GM12878 (cell line): ENCODE results near the gene PSMB5. TPM values are rescaled to one million over a fixed set of nuclear protein-coding genes. Genes with fewer than 3 reads are reported as not detected.

Experiments used
- BACH1 ChIP-seq: fragments of 450-650 bp; IDR thresholded peaks from 2 replicates; pipeline ENCODE4 v1.6.1; 2017; ENCODE audit warnings: mild to moderate bottlenecking, borderline replicate concordance
- CBFB ChIP-seq: IDR thresholded peaks from 2 replicates; pipeline ENCODE4 v1.6.1; 2016; ENCODE audit warnings: antibody characterized with exemption, low read depth
- CBX5 ChIP-seq: sonication (generic); IDR thresholded peaks from 2 replicates; pipeline ENCODE4 v1.6.1; 2016; ENCODE audit warnings: low read depth, moderate library complexity, mild to moderate bottlenecking, inconsistent platforms
- CREM ChIP-seq: IDR thresholded peaks from 2 replicates; pipeline ENCODE4 v1.6.1; 2014; ENCODE audit warnings: antibody characterized with exemption, low read depth
- DPF2 ChIP-seq: fragments of 450-650 bp; IDR thresholded peaks from 2 replicates; pipeline ENCODE4 v1.6.1; 2017; ENCODE audit warnings: mild to moderate bottlenecking
- E2F4 ChIP-seq: IDR thresholded peaks from 2 replicates; pipeline ENCODE4 v1.6.1; 2012; ENCODE audit warnings: low read depth, low read length, improper control_type of control experiment
- ETV6 ChIP-seq, 2 experiments: fragments of 450-650 bp in 1 of 2; IDR thresholded peaks in 1 of 2; conservative IDR thresholded peaks in 1 of 2; 2 replicates each; pipeline ENCODE4 v1.6.1; 2014; ENCODE audit warnings: antibody characterized with exemption in 1 of 2, borderline replicate concordance in 1 of 2, low read depth in 1 of 2, mild to moderate bottlenecking in 1 of 2, moderate library complexity in 1 of 2
- FOS ChIP-seq: IDR thresholded peaks from 3 replicates; pipeline ENCODE4 v1.6.1; 2011; ENCODE audit warnings: borderline replicate concordance; ENCODE audit not compliant: insufficient read length; ENCODE audit errors: extremely low read depth
- HDAC6 ChIP-seq: fragments of 200-600 bp; sonication (generic); IDR thresholded peaks from one replicate; pipeline ENCODE4 v1.8.0; 2017; ENCODE audit warnings: antibody characterized with exemption; ENCODE audit not compliant: unreplicated experiment
- IKZF2 ChIP-seq, 2 experiments: fragments of 450-650 bp; IDR thresholded peaks; 2 replicates each; pipeline ENCODE4 v1.6.1; 2017; ENCODE audit warnings: mild to moderate bottlenecking in 2 of 2, moderate library complexity in 2 of 2
- KDM1A ChIP-seq: fragments of 200-600 bp; sonication (generic); IDR thresholded peaks from 2 replicates; pipeline ENCODE4 v1.6.1; 2016; ENCODE audit warnings: borderline replicate concordance
- LARP7 ChIP-seq: fragments of 450-650 bp; IDR thresholded peaks from 2 replicates; pipeline ENCODE4 v1.6.1; 2017; ENCODE audit warnings: mild to moderate bottlenecking
- MEF2A ChIP-seq: IDR thresholded peaks from 2 replicates; pipeline ENCODE4 v1.6.1; 2011; ENCODE audit warnings: low read depth, mild to moderate bottlenecking, low read length, moderate library complexity; ENCODE audit not compliant: insufficient read depth
- MEF2B ChIP-seq: fragments of 450-650 bp; IDR thresholded peaks from 2 replicates; pipeline ENCODE4 v1.6.1; 2018; ENCODE audit warnings: mild to moderate bottlenecking, moderate library complexity; ENCODE audit not compliant: partially characterized antibody, poor library complexity, severe bottlenecking
- NR2C2 ChIP-seq: IDR thresholded peaks from 2 replicates; pipeline ENCODE4 v1.6.1; 2011; ENCODE audit warnings: borderline replicate concordance, low read depth; ENCODE audit not compliant: control insufficient read depth, insufficient read length
- PAX8 ChIP-seq: fragments of 450-650 bp; IDR thresholded peaks from 2 replicates; pipeline ENCODE4 v1.6.1; 2017; ENCODE audit warnings: mild to moderate bottlenecking, moderate library complexity
- POLR2AphosphoS5 ChIP-seq: IDR thresholded peaks from 2 replicates; pipeline ENCODE4 v1.6.1; 2011; ENCODE audit warnings: mild to moderate bottlenecking, low read length, inconsistent platforms
- SMAD5 ChIP-seq: IDR thresholded peaks from 2 replicates; pipeline ENCODE4 v1.6.1; 2016; ENCODE audit warnings: antibody characterized with exemption, low read depth
- TCF12 ChIP-seq: IDR thresholded peaks from 2 replicates; pipeline ENCODE4 v1.6.1; 2011; ENCODE audit warnings: low read depth, mild to moderate bottlenecking, low read length
- YBX1 ChIP-seq: fragments of 450-650 bp; IDR thresholded peaks from 2 replicates; pipeline ENCODE4 v1.6.1; 2016; ENCODE audit warnings: antibody characterized with exemption
- ZNF217 ChIP-seq: fragments of 450-650 bp; IDR thresholded peaks from 2 replicates; pipeline ENCODE4 v1.6.1; 2017; ENCODE audit warnings: antibody characterized with exemption, mild to moderate bottlenecking
- ZNF687 ChIP-seq: fragments of 450-650 bp; IDR thresholded peaks from 2 replicates; pipeline ENCODE4 v1.6.1; 2017; ENCODE audit warnings: mild to moderate bottlenecking, moderate library complexity
- polyA plus RNA-seq, 11 experiments: library from polyadenylated mRNA; depleted of rRNA in 4 of 11; unstranded in 6 of 11; stranded (reverse) in 5 of 11; fragments of >200 nt; fragmentation: Nextera tagmentation in 4 of 11; fragmentation: Illumina TruSeq in 1 of 11; extraction: Ambion mirVana in 4 of 11; extraction: Trizol in 1 of 11; gene quantifications; 1 replicate in 1 of 11; 2 replicates in 10 of 11; pipeline versions ENCODE4 v1.2.1 to v1.2.3, GENCODE V29; 2011 to 2016; ENCODE audit warnings: inconsistent platforms in 2 of 11, missing spikeins in 2 of 11, low read depth in 1 of 11
- total RNA-seq, 4 experiments: library from RNA; depleted of rRNA in 3 of 4; stranded (reverse); fragments of >200 nt in 3 of 4; fragmentation: Illumina TruSeq in 1 of 4; extraction: Trizol in 1 of 4; gene quantifications; 2 replicates each; pipeline versions ENCODE4 v1.2.1 to v1.2.3, GENCODE V29; 2013 to 2021
- TF ChIP-seq, protein P1 (sequence below): fragments of 150-350 bp; IDR thresholded peaks from 2 replicates; pipeline ENCODE4 v1.6.1; 2016; ENCODE audit warnings: low read depth, low read length

The PSMB5 gene
- total and polyA plus RNA-seq, 10 of the 15 experiments (the other 5 are each of a cell fraction or from before 2014, with no cell fraction given): 84.5 to 802 (median 144) TPM

- TF ChIP-seq ETV6 (conservative IDR thresholded peaks at IDR 0.05 in 1 of 2, IDR thresholded peaks at IDR 0.05 in 1 of 2; ENCODE audit: borderline replicate concordance in 1 of 2, low read depth in 1 of 2): no peak
- no peak for TF ChIP-seq KDM1A
- peak; percentile 75 for TF ChIP-seq E2F4
- no peak for TF ChIP-seq ZNF217
- no peak for TF ChIP-seq CBX5
- peak; percentile 89 for TF ChIP-seq POLR2AphosphoS5
- no peak for TF ChIP-seq PAX8
- no peak for TF ChIP-seq TCF12
- no peak for TF ChIP-seq IKZF2 (IDR thresholded peaks at IDR 0.05)
- no peak for TF ChIP-seq NR2C2
- no peak for TF ChIP-seq HDAC6
- no peak for TF ChIP-seq ZNF687
- TF ChIP-seq LARP7: no peak
- TF ChIP-seq YBX1: no peak
- TF ChIP-seq CBFB: peak; percentile 62
- TF ChIP-seq DPF2: no peak
- no peak for TF ChIP-seq MEF2A
- TF ChIP-seq, protein P1, sequence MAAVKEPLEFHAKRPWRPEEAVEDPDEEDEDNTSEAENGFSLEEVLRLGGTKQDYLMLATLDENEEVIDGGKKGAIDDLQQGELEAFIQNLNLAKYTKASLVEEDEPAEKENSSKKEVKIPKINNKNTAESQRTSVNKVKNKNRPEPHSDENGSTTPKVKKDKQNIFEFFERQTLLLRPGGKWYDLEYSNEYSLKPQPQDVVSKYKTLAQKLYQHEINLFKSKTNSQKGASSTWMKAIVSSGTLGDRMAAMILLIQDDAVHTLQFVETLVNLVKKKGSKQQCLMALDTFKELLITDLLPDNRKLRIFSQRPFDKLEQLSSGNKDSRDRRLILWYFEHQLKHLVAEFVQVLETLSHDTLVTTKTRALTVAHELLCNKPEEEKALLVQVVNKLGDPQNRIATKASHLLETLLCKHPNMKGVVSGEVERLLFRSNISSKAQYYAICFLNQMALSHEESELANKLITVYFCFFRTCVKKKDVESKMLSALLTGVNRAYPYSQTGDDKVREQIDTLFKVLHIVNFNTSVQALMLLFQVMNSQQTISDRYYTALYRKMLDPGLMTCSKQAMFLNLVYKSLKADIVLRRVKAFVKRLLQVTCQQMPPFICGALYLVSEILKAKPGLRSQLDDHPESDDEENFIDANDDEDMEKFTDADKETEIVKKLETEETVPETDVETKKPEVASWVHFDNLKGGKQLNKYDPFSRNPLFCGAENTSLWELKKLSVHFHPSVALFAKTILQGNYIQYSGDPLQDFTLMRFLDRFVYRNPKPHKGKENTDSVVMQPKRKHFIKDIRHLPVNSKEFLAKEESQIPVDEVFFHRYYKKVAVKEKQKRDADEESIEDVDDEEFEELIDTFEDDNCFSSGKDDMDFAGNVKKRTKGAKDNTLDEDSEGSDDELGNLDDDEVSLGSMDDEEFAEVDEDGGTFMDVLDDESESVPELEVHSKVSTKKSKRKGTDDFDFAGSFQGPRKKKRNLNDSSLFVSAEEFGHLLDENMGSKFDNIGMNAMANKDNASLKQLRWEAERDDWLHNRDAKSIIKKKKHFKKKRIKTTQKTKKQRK: no peak
- no peak for TF ChIP-seq SMAD5
- no peak for TF ChIP-seq FOS
- no peak for TF ChIP-seq MEF2B
- TF ChIP-seq CREM: peak; percentile 93
- TF ChIP-seq BACH1: no peak
Observed at GRCh38 chr14:23034498-23035302, at the start of gene PSMB5 (continued).
